Left kidney (tissue), 2 donors: ENCODE data around the gene PCED1B. TPM values are rescaled to one million over a fixed set of nuclear protein-coding genes. Genes with fewer than 3 reads are reported as not detected.

Experiments used
- DNase-seq: peaks from one replicate; pipeline ENCODE4 v3.0.0-alpha.2; 2013
- polyA plus RNA-seq: library from polyadenylated mRNA; unstranded; fragments of 120-200 nt; gene quantifications from one replicate; pipeline ENCODE4 v1.2.1, GENCODE V29; 2013; ENCODE audit not compliant: insufficient read length

PCED1B gene
- polyA plus RNA-seq, 1 donor: 4.2 TPM

DNA sequence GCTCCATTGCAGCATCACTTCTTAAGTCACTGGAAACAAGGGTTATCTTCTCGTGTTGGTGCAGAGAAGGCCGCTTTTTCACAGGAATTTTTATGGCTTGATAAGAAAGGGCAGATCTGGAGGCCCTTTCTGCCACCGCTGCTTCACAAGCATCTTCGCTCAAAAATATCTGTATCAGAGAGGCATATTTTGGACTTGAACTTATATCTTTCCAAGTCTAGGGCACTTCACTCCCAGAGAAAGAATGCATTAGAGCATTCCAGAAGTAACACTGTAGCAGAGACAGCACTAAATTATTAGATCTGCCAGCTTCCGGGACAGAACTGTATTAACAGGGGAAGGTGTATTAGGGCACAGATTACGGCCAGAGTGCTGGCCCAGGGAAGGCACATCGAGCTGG lies 152.0 kb downstream of the PCED1B start:
- DNase-seq: no peak

GRCh38 chr12:47234576-47235141 lies 155.2 kb downstream of the PCED1B start:
- DNase-seq: no peak

DNA sequence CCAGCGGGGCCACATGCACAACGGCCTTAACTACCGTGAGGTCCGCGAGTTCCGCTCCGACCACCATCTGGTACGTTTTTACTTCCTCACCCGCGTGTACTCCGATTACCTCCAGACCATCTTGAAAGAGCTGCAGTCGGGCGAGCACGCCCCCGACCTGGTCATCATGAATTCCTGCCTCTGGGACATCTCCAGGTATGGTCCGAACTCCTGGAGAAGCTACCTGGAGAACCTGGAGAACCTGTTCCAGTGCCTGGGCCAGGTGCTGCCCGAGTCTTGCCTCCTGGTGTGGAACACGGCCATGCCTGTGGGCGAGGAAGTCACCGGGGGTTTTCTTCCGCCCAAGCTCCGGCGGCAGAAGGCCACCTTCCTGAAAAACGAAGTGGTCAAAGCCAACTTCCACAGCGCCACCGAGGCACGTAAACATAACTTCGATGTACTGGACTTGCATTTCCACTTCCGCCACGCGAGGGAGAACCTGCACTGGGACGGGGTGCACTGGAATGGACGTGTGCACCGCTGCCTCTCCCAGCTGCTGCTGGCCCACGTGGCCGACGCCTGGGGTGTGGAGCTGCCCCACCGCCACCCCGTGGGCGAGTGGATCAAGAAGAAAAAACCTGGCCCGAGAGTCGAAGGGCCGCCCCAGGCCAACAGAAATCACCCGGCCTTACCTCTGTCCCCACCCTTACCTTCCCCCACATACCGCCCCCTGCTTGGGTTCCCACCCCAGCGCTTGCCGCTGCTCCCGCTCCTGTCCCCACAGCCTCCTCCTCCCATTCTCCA lies 156.0 kb downstream of the PCED1B start:
- no peak for DNase-seq

DNA sequence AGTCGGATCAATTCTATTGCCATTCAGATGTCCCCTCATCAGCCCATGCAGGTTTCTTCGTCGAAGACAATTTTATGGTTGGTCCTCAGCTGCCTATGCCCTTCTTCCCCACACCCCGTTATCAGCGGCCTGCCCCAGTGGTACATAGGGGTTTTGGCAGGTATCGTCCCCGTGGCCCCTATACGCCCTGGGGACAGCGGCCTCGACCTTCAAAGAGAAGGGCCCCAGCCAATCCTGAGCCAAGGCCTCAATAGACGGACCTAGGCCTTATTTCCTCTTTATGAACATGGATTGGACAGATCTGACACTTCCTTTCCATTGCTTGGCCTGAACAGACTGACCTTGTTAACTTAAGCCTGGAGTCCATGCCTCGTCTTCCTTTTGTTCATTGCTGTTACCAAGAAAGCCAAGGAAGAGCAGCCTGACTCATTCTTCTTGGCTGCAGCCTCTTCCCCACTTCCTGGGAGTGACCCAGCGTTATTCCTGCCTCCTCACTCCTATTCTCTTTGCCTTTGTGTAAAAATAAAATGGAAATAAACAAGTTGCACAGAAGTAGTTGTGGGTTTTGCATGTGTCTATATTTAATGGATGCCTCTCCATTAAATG lies 156.8 kb downstream of the PCED1B start:
- DNase-seq: no peak

DNA sequence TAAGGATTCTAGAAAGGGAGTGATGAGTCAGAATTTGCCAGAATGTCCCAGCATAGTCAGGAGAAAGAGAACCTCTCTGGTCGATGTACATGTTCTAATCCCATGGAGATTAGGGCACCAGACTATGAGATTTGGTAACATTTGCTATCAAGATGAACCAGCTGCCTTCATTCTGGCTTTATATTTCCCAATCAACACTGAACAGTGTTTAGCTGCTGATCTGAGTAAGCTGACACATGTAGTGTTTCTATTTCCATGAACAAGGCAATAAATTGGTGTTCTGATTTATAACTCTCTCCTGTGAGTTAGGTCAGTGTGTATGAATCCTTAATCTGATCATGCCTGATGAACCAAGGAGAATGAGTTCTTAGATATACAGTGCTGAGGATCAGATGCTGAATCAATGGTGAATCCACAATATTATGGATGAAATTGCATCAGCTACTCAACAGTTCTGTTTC lies 158.4 kb downstream of the PCED1B start:
- no peak for DNase-seq

DNA sequence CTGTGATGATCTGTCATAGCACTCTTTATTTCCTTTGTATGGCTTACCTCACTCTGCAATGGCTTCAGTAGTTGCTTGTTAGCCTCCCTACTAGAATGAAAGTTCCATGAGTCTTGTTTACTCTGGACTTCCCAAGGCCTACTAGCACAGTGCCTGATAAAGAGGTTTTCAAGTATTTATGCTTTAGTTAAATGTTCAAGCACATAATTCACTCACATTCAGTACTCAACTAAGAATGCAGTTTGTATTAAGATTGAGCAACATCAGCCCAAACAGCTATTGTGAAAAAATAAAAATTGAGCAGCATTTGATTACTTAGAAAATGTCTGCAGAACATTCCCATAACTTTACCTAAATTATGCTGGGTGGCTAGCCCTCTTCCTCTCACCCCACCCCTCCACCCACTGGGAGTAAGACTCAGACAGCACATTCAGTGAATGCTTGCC lies 159.3 kb downstream of the PCED1B start:
- DNase-seq: no peak

- no peak for DNase-seq
Observed at GRCh38 chr12:47242426-47242825, 163.0 kb downstream of the PCED1B start.

- DNase-seq: no peak
Observed at GRCh38 chr12:47244835-47245234, 165.4 kb downstream of the PCED1B start.

GRCh38 chr12:47245623-47246022 lies 166.2 kb downstream of the PCED1B start:
- no peak for DNase-seq

GRCh38 chr12:47247418-47247817 lies 168.0 kb downstream of the PCED1B start:
- no peak for DNase-seq

- DNase-seq: no peak
Observed at GRCh38 chr12:47249082-47249481, 169.7 kb downstream of the PCED1B start.

GRCh38 chr12:47249719-47250357 lies 170.4 kb downstream of the PCED1B start:
- DNase-seq: no peak

DNA sequence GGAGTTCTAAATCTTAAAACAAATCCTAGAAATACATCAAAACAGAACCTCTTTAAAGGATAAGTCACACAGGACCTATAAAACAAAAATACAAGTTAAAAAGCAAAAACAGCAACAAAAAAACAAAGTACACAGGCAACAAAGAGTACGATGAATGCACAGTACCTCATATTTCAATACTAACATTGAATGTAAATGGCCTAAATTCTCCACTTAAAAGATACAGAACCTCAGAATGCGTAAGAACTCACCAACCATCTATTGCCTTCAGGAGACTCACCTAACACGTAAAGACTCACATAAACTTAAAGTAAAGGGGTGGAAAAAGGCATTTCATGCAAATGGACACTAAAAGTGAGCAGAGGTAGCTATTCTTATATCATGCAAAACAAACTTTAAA lies 172.5 kb downstream of the PCED1B start:
- DNase-seq: no peak

- DNase-seq: no peak
Observed at GRCh38 chr12:47264951-47265350, 185.5 kb downstream of the PCED1B start.

GRCh38 chr12:47265391-47265790 lies 186.0 kb downstream of the PCED1B start:
- DNase-seq: no peak

- no peak for DNase-seq
Observed at GRCh38 chr12:47267571-47267970, 188.2 kb downstream of the PCED1B start.

DNA sequence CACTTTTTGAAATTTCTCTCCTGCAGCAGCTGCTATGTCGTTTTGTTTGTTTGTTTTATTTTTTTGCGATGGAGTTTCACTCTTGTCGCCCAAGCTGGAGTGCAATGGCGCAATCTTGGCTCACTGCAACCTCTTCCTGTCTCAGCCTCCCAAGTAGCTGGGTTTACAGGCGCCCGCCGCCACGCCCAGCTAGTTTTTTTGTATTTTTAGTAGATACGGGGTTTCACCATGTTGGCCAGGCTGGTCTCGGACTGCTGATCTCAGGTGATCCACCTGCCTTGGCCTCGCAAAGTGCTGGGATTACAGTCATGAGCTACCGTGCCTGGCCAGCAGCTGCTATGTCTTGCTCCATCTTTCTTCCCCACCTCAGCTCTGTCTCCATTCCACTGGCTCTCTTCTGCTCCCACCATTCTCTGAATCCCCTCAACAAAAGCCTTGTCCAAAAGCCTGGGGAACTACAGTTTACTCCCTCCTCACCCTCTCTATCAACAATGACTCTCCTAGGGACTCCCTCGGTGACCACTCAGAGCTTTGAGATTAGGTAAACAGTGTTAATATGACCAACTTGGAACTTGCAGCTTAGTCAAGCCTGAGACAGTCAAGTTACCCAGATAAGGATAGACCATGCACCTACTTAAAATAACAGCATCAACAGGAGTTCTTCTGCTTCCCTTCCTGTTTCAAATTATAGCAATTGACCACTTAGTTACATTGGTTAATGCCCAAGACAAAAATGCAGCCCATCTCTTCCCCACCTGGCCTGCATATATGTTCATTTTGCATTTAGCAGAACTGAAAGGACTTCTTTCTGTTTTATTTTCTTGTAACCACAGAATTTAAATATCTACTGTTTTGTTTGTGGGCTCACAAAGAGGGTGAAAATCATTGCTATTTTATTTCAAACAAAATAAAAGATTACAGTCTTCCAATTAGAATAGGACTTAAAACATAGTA lies 189.4 kb downstream of the PCED1B start:
- DNase-seq: no peak

GRCh38 chr12:47269916-47270315 lies 190.5 kb downstream of the PCED1B start:
- DNase-seq: no peak

GRCh38 chr12:47270782-47271664 lies 191.6 kb downstream of the PCED1B start:
- no peak for DNase-seq

DNA sequence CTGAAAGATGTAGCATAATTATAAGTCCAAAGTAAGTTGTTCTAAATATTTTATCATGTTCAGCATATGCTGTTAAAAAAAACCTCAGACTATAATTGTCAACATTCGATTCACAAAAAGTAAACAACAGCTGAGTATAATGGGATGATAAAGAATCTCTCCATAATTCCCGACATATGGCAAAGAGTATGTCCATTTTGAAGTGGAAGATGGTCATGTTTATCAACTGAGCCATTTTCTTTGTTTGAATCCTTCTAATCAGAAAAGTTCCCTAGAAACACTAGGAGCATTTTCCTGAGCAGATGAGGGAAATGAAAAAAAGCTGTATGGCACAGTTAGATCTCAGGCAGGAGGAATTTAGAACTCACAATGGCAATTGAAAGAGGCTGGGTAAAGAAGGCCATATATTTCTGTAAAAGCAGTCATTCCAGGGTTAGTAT lies 192.4 kb downstream of the PCED1B start:
- DNase-seq: no peak
